ENCODE data around the gene SPATA21. TPM values are rescaled to one million over a fixed set of nuclear protein-coding genes. Genes with fewer than 3 reads are reported as not detected.

The SPATA21 gene
- total and polyA plus RNA-seq, 2 experiments from 2014 or later = not detected

GRCh38 chr1:16451841-16452528 is 14.8 kb upstream of the SPATA21 start:
- Histone ChIP-seq H3K4me2 (ENCODE audit: unreplicated experiment) (no peak overlapping the region), H3K27ac (no peak overlapping the region), H3K4me1 (ENCODE audit: insufficient read depth) (no peaks in the 10 kb centered on the region), H3K9me2 (ENCODE audit: insufficient read depth) (no peaks in the 10 kb centered on the region), H3K4me3 (no peak overlapping the region), H3K9me3 (ENCODE audit: low read depth) (no peaks in the 10 kb centered on the region), H3F3A (ENCODE audit: insufficient read depth) (0 out of 2 replicates have a peak, but pooled peaks cover 11% of the 10 kb centered on the region), H3K27me3 (replicated peaks; ENCODE audit: insufficient read depth) (no peaks in the 10 kb centered on the region), H3K79me2 (ENCODE audit: insufficient read depth) (peaks cover 79% of the 10 kb centered on the region), H3K9ac (no peak overlapping the region), H2AFZ (no peak overlapping the region), H3K36me3 (ENCODE audit: low read depth) (peaks cover 49% of the 10 kb centered on the region), H4K20me1 (ENCODE audit: insufficient read depth) (no peaks in the 10 kb centered on the region; the same call in 1 of the 2 replicates)
- in situ Hi-C loops (cut with MboI) = no loop called here
- no peak for TF ChIP-seq EZH2 (IDR thresholded peaks at IDR 0.05; ENCODE audit: insufficient read depth, poor library complexity, severe bottlenecking)
- no peak for TF ChIP-seq EZH2phosphoT487 (IDR thresholded peaks at IDR 0.05; ENCODE audit: insufficient read depth, low read depth)
- no peak for DNase-seq
- 83 to 86% methylated on average over 12 to 13 of the region's 13 CpGs for WGBS, 2 experiments (ENCODE audit: low coverage in 1 of 2, low lambda C conversion rate in 2 of 2, missing lambda C conversion rate in 2 of 2)

- Histone ChIP-seq H3K9me2 (ENCODE audit: insufficient read depth) (no peaks in the 10 kb centered on the region), H3K9me3 (ENCODE audit: low read depth) (no peaks in the 10 kb centered on the region), H3K9ac (no peak overlapping the region), H3K4me2 (ENCODE audit: unreplicated experiment) (no peak overlapping the region), H3K79me2 (ENCODE audit: insufficient read depth) (peaks cover 90% of the 10 kb centered on the region), H2AFZ (no peak overlapping the region), H3K36me3 (ENCODE audit: low read depth) (peaks cover 40% of the 10 kb centered on the region), H4K20me1 (ENCODE audit: insufficient read depth) (no peaks in the 10 kb centered on the region; the same call in 1 of the 2 replicates), H3F3A (ENCODE audit: insufficient read depth) (0 out of 2 replicates have a peak, but pooled peaks cover 11% of the 10 kb centered on the region), H3K27ac (no peak overlapping the region), H3K4me3 (no peak overlapping the region), H3K4me1 (ENCODE audit: insufficient read depth) (no peaks in the 10 kb centered on the region), H3K27me3 (replicated peaks; ENCODE audit: insufficient read depth) (no peaks in the 10 kb centered on the region)
- 87 to 92% methylated on average over 6 of the region's 6 CpGs for WGBS, 2 experiments (ENCODE audit: low coverage in 1 of 2, low lambda C conversion rate in 2 of 2, missing lambda C conversion rate in 2 of 2)
- TF ChIP-seq EZH2phosphoT487 (IDR thresholded peaks at IDR 0.05; ENCODE audit: insufficient read depth, low read depth) (no peak), EZH2 (IDR thresholded peaks at IDR 0.05; ENCODE audit: insufficient read depth, poor library complexity, severe bottlenecking) (no peak)
- in situ Hi-C loops (cut with MboI) = no loop called here
- no peak for DNase-seq
Measured at GRCh38 chr1:16450863-16451481, 13.7 kb upstream of the SPATA21 start.

- H4K20me1 ChIP-seq (ENCODE audit: insufficient read depth) = no peaks in the 10 kb centered on the region; the same call in 1 of the 2 replicates
- in situ Hi-C loops (cut with MboI) = no loop called here
- no peak overlapping the region for H3K4me2 ChIP-seq (ENCODE audit: unreplicated experiment)
- H3K9ac ChIP-seq = no peak overlapping the region
- H3K4me1 ChIP-seq (ENCODE audit: insufficient read depth) = no peaks in the 10 kb centered on the region
- no peaks in the 10 kb centered on the region for H3K9me3 ChIP-seq (ENCODE audit: low read depth)
- H3K4me3 ChIP-seq = no peak overlapping the region
- WGBS, 2 experiments (ENCODE audit: low coverage in 1 of 2, low lambda C conversion rate in 2 of 2, missing lambda C conversion rate in 2 of 2) = 86 to 97% methylated on average over 5 of the region's 5 CpGs
- no peak overlapping the region for H3K27ac ChIP-seq
- no peak for DNase-seq
- peaks cover 29% of the 10 kb centered on the region for H3K36me3 ChIP-seq (ENCODE audit: low read depth)
- H3K79me2 ChIP-seq (ENCODE audit: insufficient read depth) = peaks cover 95% of the 10 kb centered on the region
- TF ChIP-seq EZH2phosphoT487 (IDR thresholded peaks at IDR 0.05; ENCODE audit: insufficient read depth, low read depth) (no peak), EZH2 (IDR thresholded peaks at IDR 0.05; ENCODE audit: insufficient read depth, poor library complexity, severe bottlenecking) (no peak)
- no peaks in the 10 kb centered on the region for H3K27me3 ChIP-seq (replicated peaks; ENCODE audit: insufficient read depth)
- no peak overlapping the region for H2AFZ ChIP-seq
- 0 out of 2 replicates have a peak, but pooled peaks cover 11% of the 10 kb centered on the region for H3F3A ChIP-seq (ENCODE audit: insufficient read depth)
- no peaks in the 10 kb centered on the region for H3K9me2 ChIP-seq (ENCODE audit: insufficient read depth)
Measured at GRCh38 chr1:16449666-16450065, 12.4 kb upstream of the SPATA21 start.

GRCh38 chr1:16449065-16449464 is 11.8 kb upstream of the SPATA21 start:
- in situ Hi-C loops (cut with MboI) = no loop called here
- Histone ChIP-seq H3K4me1 (ENCODE audit: insufficient read depth) (no peaks in the 10 kb centered on the region), H3K79me2 (ENCODE audit: insufficient read depth) (peaks cover 95% of the 10 kb centered on the region), H3K9me2 (ENCODE audit: insufficient read depth) (no peaks in the 10 kb centered on the region), H3K27me3 (replicated peaks; ENCODE audit: insufficient read depth) (no peaks in the 10 kb centered on the region), H3K4me2 (ENCODE audit: unreplicated experiment) (no peak overlapping the region), H2AFZ (no peak overlapping the region), H3K9ac (no peak overlapping the region), H3F3A (ENCODE audit: insufficient read depth) (0 out of 2 replicates have a peak, but pooled peaks cover 11% of the 10 kb centered on the region), H4K20me1 (ENCODE audit: insufficient read depth) (no peaks in the 10 kb centered on the region; the same call in 1 of the 2 replicates), H3K4me3 (no peak overlapping the region), H3K27ac (no peak overlapping the region), H3K36me3 (ENCODE audit: low read depth) (peaks cover 26% of the 10 kb centered on the region), H3K9me3 (ENCODE audit: low read depth) (no peaks in the 10 kb centered on the region)
- DNase-seq = no peak
- no peak for TF ChIP-seq EZH2 (IDR thresholded peaks at IDR 0.05; ENCODE audit: insufficient read depth, poor library complexity, severe bottlenecking)
- no peak for TF ChIP-seq EZH2phosphoT487 (IDR thresholded peaks at IDR 0.05; ENCODE audit: insufficient read depth, low read depth)
- 99% methylated on average over 4 of the region's 4 CpGs for WGBS, 2 experiments (ENCODE audit: low coverage in 1 of 2, low lambda C conversion rate in 2 of 2, missing lambda C conversion rate in 2 of 2)
